HepG2 (cell line): Measurements from ENCODE around the gene SYS1. TPM values are rescaled to one million over a fixed set of nuclear protein-coding genes. Genes with fewer than 3 reads are reported as not detected.
A peak's percentile ranks its signal among the peaks of the same experiment; 100 is the strongest.

ENCODE experiments used
- ARID4A ChIP-seq: sonication (generic); formaldehyde crosslinking; IDR thresholded peaks from 2 replicates; pipeline ENCODE4 v1.5.0; 2020; ENCODE audit warnings: mild to moderate bottlenecking, missing genetic modification reagents, borderline replicate concordance
- ARNTL ChIP-seq: sonication (generic); formaldehyde crosslinking; IDR thresholded peaks from 2 replicates; pipeline ENCODE4 v1.4.0; 2020; ENCODE audit warnings: mild to moderate bottlenecking, missing genetic modification reagents
- HDAC6 ChIP-seq: fragments of 200-600 bp; sonication (generic); IDR thresholded peaks from 2 replicates; pipeline ENCODE4 v1.7.0; 2017; ENCODE audit warnings: mild to moderate bottlenecking, antibody characterized with exemption, low read length, low read depth
- HOXA3 ChIP-seq: sonication (generic); formaldehyde crosslinking; IDR thresholded peaks from 2 replicates; pipeline ENCODE4 v1.5.0; 2020; ENCODE audit warnings: missing genetic modification reagents
- KDM1A ChIP-seq: IDR thresholded peaks from 2 replicates; pipeline ENCODE4 v1.6.1; 2016; ENCODE audit warnings: missing compliant biosample characterization
- KDM5B ChIP-seq: sonication (generic); formaldehyde crosslinking; IDR thresholded peaks from 2 replicates; pipeline ENCODE4 v1.4.0; 2020; ENCODE audit warnings: missing genetic modification reagents, mild to moderate bottlenecking, borderline replicate concordance
- KLF13 ChIP-seq: sonication (generic); formaldehyde crosslinking; IDR thresholded peaks from 2 replicates; pipeline ENCODE4 v1.4.0; 2020; ENCODE audit warnings: mild to moderate bottlenecking, missing genetic modification reagents
- MLX ChIP-seq: IDR thresholded peaks from 2 replicates; pipeline ENCODE4 v1.6.1; 2016
- NR0B2 ChIP-seq: sonication (generic); formaldehyde crosslinking; IDR thresholded peaks from 2 replicates; pipeline ENCODE4 v1.4.0; 2020; ENCODE audit warnings: mild to moderate bottlenecking, missing genetic modification reagents
- NR2F1 ChIP-seq, 2 experiments: fragments of 450-650 bp in 1 of 2; formaldehyde crosslinking in 1 of 2; IDR thresholded peaks; 2 replicates each; pipeline versions ENCODE4 v1.5.0 to v1.6.1; 2016 to 2020; ENCODE audit warnings: mild to moderate bottlenecking in 1 of 2, missing compliant biosample characterization in 1 of 2, missing genetic modification reagents in 1 of 2, moderate library complexity in 1 of 2
- PCBP1 ChIP-seq: fragments of 200-400 bp; formaldehyde crosslinking; IDR thresholded peaks from 2 replicates; pipeline ENCODE4 v1.6.1; 2017; ENCODE audit warnings: mild to moderate bottlenecking, low read depth, low read length, borderline replicate concordance
- PITX1 ChIP-seq: sonication (generic); formaldehyde crosslinking; IDR thresholded peaks from 2 replicates; pipeline ENCODE4 v1.5.1; 2020; ENCODE audit warnings: mild to moderate bottlenecking, missing genetic modification reagents
- SIN3A ChIP-seq: IDR thresholded peaks from 2 replicates; pipeline ENCODE4 v1.6.1; 2011; ENCODE audit warnings: low read depth, mild to moderate bottlenecking, control low read depth, low read length, borderline replicate concordance
- SP5 ChIP-seq: IDR thresholded peaks from 2 replicates; pipeline ENCODE4 v1.6.1; 2016; ENCODE audit warnings: low read depth, borderline replicate concordance
- ZBTB49 ChIP-seq: sonication (generic); formaldehyde crosslinking; IDR thresholded peaks from 2 replicates; pipeline ENCODE4 v1.4.0; 2020; ENCODE audit warnings: missing genetic modification reagents, borderline replicate concordance
- ZNF263 ChIP-seq: sonication (generic); formaldehyde crosslinking; IDR thresholded peaks from 2 replicates; pipeline ENCODE4 v1.4.0; 2020; ENCODE audit warnings: missing genetic modification reagents
- ZNF350 ChIP-seq: sonication (generic); formaldehyde crosslinking; IDR thresholded peaks from 2 replicates; pipeline ENCODE4 v1.4.0; 2020; ENCODE audit warnings: mild to moderate bottlenecking, low read depth, missing genetic modification reagents, borderline replicate concordance
- ZNF451 ChIP-seq: sonication (generic); formaldehyde crosslinking; IDR thresholded peaks from 2 replicates; pipeline ENCODE4 v1.5.0; 2020; ENCODE audit warnings: mild to moderate bottlenecking, missing genetic modification reagents
- ZNF615 ChIP-seq: sonication (generic); formaldehyde crosslinking; IDR thresholded peaks from 2 replicates; pipeline ENCODE4 v1.5.0; 2020; ENCODE audit warnings: mild to moderate bottlenecking, missing genetic modification reagents, borderline replicate concordance
- polyA plus RNA-seq, 8 experiments: library from polyadenylated mRNA; depleted of rRNA in 3 of 8; stranded (reverse) in 7 of 8; unstranded in 1 of 8; fragments of >200 nt; fragmentation: Illumina TruSeq in 4 of 8; extraction: Trizol in 4 of 8; gene quantifications; 2 replicates each; pipeline versions ENCODE4 v1.2.1 to v1.2.3, GENCODE V29; 2011 to 2016; ENCODE audit warnings: low read depth in 4 of 8, missing spikeins in 1 of 8, mixed read lengths in 1 of 8; ENCODE audit not compliant: insufficient read depth in 1 of 8
- total RNA-seq, 5 experiments: library from RNA; depleted of rRNA; stranded (reverse); fragments of >200 nt; fragmentation: Illumina TruSeq; extraction: Trizol; gene quantifications; 2 replicates each; pipeline ENCODE4 v1.2.3, GENCODE V29; 2016; ENCODE audit warnings: low read depth in 1 of 5

The SYS1 gene
- total and polyA plus RNA-seq, 2 of the 13 experiments (the other 11 are each of a cell fraction or from before 2014, with no cell fraction given) = 38.3 to 65.6 TPM

GRCh38 chr20:45337367-45338120 lies 25.4 kb upstream of the SYS1 start (continued):
- TF ChIP-seq ZBTB49 (CRISPR knock-in tag) (no peak), SP5 (CRISPR knock-in tag) (0 out of 2 replicates have a peak, but pooled peaks have one; percentile 18), ZNF451 (CRISPR knock-in tag) (0 out of 2 replicates have a peak, but pooled peaks have one; percentile 36), KDM1A (peak; percentile 33; the same call in 1 of the 2 replicates), NR0B2 (CRISPR knock-in tag) (0 out of 2 replicates have a peak, but pooled peaks have one; percentile 21), PCBP1 (no peak), ZNF263 (CRISPR knock-in tag) (no peak), KLF13 (CRISPR knock-in tag) (no peak), NR2F1 (CRISPR knock-in tag; IDR thresholded peaks at IDR 0.05) (peak in 1 of 2 experiments; percentile 2; a peak in 3 of 4 replicates), SIN3A (0 out of 2 replicates have a peak, but pooled peaks have one; percentile 41), MLX (CRISPR knock-in tag) (0 out of 2 replicates have a peak, but pooled peaks have one; percentile 8), ARNTL (CRISPR knock-in tag) (0 out of 2 replicates have a peak, but pooled peaks have one; percentile 25), HOXA3 (CRISPR knock-in tag) (no peak), PITX1 (CRISPR knock-in tag) (peak; percentile 56; the same call in 1 of the 2 replicates), HDAC6 (0 out of 2 replicates have a peak, but pooled peaks have one; percentile 22), KDM5B (CRISPR knock-in tag) (peak; percentile 76; the same call in 1 of the 2 replicates), ZNF615 (CRISPR knock-in tag) (no peak), ZNF350 (CRISPR knock-in tag) (peak; percentile 16; the same call in 1 of the 2 replicates), ARID4A (0 out of 2 replicates have a peak, but pooled peaks have one; percentile 15)
